Measurements from ENCODE around the gene DNAI2. TPM values are rescaled to one million over a fixed set of nuclear protein-coding genes. Genes with fewer than 3 reads are reported as not detected.

DNAI2 gene
- total RNA-seq, 1 experiment from 2014 or later = not detected

DNA sequence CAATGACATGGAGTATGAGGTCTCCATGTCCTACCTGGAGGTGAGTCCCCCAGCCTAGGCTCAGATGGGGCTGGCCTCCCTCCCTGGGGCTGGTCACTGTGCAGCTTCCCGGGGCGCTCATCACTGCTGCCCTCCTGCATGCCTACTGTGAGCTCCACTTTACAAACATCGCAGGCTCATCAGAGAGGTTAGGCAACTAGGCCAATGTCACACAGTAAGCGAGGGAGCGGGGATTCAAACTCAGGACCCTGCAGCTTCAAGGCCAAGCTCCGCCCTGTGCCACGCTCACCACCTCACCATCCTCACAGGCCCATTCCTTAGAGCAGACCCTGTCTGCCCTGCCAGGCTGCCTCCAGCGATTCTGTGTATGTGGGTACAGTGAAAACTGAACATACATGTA is 69.1 kb downstream of the DNAI2 start:
- DNase-seq = no peak
- Histone ChIP-seq H3K36me3 (replicated peaks; ENCODE audit: control insufficient read depth, insufficient read depth, low read length) (no peaks in the 10 kb centered on the region), H3K4me3 (ENCODE audit: insufficient read depth, low read depth, low read length) (no peak overlapping the region), H3K27me3 (ENCODE audit: control insufficient read depth, insufficient read depth, low read length) (no peaks in the 10 kb centered on the region)

DNA sequence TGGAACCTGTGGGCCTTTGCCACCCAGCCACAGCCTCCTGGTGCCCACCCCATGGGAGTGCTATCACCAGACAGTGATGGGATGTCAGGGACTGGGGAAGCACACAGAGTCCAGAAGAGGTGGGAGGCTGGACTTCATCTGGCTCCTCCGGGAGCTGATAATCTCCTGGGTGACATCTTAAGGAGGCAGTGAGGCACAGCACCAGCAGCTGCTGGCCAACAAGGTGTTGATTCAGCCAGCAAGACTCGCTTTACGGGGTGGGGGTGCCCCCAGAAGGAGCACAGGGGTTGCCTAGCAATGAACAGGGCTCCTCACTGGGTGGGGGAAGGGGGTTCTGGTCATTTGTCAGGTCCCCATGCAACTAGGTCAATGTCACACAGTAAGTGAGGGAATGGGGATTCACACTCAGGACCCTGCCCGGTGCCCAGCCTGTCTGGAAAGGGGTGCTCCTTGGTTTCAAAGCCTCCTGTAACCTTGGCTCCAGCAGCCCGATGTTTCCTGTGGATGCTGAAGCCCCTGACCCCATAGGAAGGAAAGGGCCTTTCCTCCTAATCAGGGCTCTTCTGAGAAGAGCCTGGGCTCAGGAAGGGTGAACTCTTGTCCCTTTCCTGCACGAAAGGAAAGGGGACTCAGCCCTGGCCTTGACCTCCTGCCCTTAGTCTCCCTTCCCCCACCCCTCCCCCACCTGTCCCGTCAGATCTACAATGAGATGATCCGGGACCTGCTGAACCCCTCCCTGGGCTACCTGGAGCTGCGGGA is 69.7 kb downstream of the DNAI2 start:
- no peak for DNase-seq
- Histone ChIP-seq H3K27me3 (ENCODE audit: control insufficient read depth, insufficient read depth, low read length) (no peaks in the 10 kb centered on the region), H3K4me3 (ENCODE audit: insufficient read depth, low read depth, low read length) (no peak overlapping the region), H3K36me3 (replicated peaks; ENCODE audit: control insufficient read depth, insufficient read depth, low read length) (no peaks in the 10 kb centered on the region)

DNA sequence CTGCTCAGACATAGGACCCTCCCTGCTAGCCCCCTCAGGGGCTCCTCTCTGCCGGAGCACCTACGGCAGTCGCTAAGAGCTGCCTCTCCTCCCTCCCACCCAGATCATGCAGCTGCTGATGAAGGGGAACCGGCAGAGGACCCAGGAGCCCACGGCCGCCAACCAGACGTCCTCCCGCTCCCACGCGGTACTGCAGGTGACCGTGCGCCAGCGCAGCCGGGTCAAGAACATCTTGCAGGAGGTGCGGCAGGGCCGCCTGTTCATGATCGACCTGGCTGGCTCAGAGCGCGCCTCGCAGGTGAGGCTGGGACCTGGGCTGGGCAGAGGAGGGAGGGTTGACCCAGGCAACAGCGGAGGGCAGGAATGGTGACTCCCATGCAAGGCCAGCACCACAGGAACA is 70.6 kb downstream of the DNAI2 start:
- no peak overlapping the region for H3K4me3 ChIP-seq (ENCODE audit: insufficient read depth, low read depth, low read length)
- no peaks in the 10 kb centered on the region for H3K27me3 ChIP-seq (ENCODE audit: control insufficient read depth, insufficient read depth, low read length)
- peak; percentile 66 for DNase-seq
- no peaks in the 10 kb centered on the region for H3K36me3 ChIP-seq (replicated peaks; ENCODE audit: control insufficient read depth, insufficient read depth, low read length)

DNA sequence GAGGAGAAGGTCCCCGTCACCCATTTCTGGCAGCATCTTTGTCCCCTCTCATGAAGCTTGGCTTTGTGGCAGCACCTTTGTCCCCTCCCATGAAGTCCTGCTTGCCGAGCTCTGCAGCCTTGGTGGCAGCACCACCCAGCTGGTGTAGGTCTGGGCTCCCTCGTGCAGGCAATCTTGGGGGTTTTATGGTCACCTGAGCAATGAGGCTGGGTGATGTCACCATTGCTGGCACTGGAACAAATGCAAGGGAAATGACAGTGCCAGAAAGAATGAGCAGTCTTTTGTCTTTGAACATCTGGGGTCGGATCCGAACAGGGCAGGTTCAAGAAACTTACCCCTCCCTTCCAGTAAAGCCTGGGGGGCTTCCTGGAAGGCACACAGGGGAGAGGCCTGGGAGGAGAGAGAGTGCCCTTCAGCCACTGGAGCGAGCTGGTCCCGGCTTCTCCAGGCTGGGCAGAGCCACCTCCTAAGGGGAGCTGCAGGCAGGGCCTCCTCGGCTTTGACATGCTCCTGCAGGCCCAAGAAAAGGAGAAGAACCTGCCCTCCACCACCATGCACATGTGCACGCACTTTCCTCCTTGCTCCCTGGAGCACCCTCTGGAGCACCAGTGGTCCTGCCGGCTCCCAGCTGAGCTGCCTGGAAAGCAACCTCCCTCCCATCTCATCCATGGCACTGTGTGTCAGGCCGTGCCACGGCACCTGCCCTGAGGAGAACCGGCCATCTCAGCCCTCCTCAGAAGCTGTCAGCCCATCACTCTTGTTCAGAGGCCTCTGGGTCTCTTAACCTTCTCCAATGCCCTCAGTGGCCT is 71.6 kb downstream of the DNAI2 start:
- DNase-seq = no peak
- H3K36me3 ChIP-seq (replicated peaks; ENCODE audit: control insufficient read depth, insufficient read depth, low read length) = no peaks in the 10 kb centered on the region
- no peak overlapping the region for H3K4me3 ChIP-seq (ENCODE audit: insufficient read depth, low read depth, low read length)
- peaks cover under 1% of the 10 kb centered on the region; the same call in 1 of the 2 replicates for H3K27me3 ChIP-seq (ENCODE audit: control insufficient read depth, insufficient read depth, low read length)

DNA sequence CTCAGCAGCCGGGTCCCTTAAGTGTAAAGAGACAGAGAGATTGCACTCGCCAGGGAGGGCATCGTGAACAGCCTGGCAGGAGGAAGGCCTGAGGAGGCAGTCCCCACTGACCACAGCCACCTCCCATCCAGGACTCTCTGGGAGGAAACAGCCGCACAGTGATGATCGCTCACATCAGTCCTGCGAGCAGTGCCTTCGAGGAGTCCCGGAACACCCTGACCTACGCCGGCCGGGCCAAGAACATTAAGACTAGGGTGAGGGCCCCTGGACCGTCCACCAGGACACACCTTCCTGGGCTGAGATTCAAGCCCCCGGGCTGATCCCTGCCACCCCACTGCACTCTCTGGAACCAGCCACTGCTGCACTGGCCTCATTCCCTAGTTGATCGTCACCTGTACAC is 73.6 kb downstream of the DNAI2 start:
- H3K4me3 ChIP-seq (ENCODE audit: insufficient read depth, low read depth, low read length) = no peak overlapping the region
- no peaks in the 10 kb centered on the region for H3K36me3 ChIP-seq (replicated peaks; ENCODE audit: control insufficient read depth, insufficient read depth, low read length)
- H3K27me3 ChIP-seq (ENCODE audit: control insufficient read depth, insufficient read depth, low read length) = peaks cover 21% of the 10 kb centered on the region
- DNase-seq = no peak

DNA sequence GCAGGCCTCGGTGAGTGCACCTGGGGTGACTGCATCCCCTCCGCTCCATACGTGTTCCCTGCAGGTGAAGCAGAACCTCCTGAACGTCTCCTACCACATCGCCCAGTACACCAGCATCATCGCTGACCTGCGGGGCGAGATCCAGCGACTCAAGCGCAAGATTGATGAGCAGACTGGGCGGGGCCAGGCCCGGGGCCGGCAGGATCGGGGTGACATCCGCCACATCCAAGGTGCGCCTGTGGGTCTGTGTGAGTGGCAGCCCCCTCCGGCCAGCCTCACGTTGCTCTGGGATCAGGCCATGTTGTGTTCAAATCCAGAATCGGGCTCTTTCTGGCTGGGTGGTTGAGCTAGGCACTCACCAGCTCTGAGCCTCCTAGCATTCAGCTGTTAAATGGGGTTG is 75.1 kb downstream of the DNAI2 start:
- Histone ChIP-seq H3K4me3 (ENCODE audit: insufficient read depth, low read depth, low read length) (no peak overlapping the region), H3K27me3 (ENCODE audit: control insufficient read depth, insufficient read depth, low read length) (peaks cover 30% of the 10 kb centered on the region), H3K36me3 (replicated peaks; ENCODE audit: control insufficient read depth, insufficient read depth, low read length) (no peaks in the 10 kb centered on the region)
- DNase-seq = no peak

DNA sequence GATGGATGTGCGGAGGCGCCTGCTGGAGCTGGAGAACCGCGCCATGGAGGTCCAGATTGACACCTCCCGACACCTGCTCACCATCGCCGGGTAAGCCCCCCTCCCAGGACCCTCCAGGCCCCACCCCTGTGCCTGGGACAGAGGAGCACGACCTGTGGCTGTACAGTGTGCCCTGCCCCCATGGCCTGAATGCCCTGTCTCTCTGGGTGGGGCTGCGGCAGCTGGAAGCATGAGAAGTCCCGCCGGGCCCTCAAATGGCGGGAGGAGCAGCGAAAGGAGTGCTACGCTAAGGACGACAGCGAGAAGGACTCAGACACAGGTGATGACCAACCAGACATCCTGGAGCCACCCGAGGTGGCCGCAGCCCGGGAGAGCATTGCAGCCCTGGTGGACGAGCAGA is 76.5 kb downstream of the DNAI2 start:
- Histone ChIP-seq H3K36me3 (replicated peaks; ENCODE audit: control insufficient read depth, insufficient read depth, low read length) (no peaks in the 10 kb centered on the region), H3K4me3 (ENCODE audit: insufficient read depth, low read depth, low read length) (no peak overlapping the region), H3K27me3 (ENCODE audit: control insufficient read depth, insufficient read depth, low read length) (peaks cover 30% of the 10 kb centered on the region)
- DNase-seq = no peak

DNA sequence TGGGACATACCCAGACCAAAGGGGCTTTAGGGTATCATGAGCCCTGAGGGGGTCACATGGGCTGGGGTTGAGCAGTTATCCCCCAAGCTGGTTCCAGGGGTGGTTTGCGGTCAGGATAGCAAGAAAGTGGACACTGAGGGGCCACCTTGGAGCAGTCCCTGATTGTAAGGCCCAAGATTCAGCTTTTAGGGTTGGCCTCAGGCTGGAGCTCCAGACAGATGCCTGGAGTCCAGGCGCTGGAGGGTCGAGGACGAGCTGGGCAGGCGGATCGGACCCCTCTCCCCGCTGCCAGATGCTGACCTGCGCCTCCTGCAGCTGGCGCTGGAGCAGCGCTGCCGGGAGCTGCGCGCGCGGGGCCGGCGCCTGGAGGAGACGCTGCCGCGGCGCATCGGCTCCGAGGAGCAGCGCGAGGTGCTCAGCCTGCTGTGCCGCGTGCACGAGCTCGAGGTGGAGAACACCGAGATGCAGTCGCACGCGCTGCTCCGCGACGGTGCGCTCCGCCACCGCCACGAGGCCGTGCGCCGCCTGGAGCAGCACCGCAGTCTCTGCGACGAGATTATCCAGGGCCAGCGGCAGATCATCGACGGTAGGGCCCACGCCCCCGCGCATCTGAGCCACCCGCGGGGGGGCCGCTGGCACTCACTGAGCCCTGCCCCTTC is 77.6 kb downstream of the DNAI2 start:
- Histone ChIP-seq H3K27me3 (ENCODE audit: control insufficient read depth, insufficient read depth, low read length) (peaks cover 34% of the 10 kb centered on the region), H3K4me3 (ENCODE audit: insufficient read depth, low read depth, low read length) (peak overlapping the region; percentile 28), H3K36me3 (replicated peaks; ENCODE audit: control insufficient read depth, insufficient read depth, low read length) (no peaks in the 10 kb centered on the region)
- peak; percentile 95 for DNase-seq

DNA sequence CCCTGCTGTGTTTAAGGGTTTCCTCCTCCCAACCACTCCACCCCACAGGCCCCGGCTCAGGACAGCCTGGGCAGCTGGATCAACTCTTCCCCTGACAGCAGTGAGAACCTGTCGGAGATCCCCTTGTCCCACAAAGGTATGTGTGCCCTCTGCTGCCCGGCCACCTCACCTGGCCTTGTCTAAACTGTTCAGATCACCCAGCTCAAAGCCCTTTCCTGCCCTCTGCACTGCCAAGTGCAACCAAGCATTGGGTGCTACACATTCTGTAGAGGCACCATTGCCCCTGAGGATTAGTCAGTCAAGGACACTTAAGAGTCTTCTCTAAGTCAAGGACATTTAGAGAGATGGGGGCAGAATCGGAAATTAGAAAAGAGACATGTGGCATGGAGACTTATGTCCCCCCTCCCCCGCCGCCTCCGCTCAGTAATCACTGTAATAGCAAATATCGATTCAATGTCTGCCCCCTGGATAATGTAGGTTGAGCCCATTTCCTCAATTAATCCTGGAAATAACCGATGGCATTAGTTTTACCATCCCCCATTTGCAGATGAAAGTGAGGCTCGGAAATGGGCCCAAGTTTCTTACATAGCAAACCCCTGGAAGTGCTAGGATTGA is 79.5 kb downstream of the DNAI2 start:
- Histone ChIP-seq H3K36me3 (replicated peaks; ENCODE audit: control insufficient read depth, insufficient read depth, low read length) (no peaks in the 10 kb centered on the region), H3K4me3 (ENCODE audit: insufficient read depth, low read depth, low read length) (no peak overlapping the region), H3K27me3 (ENCODE audit: control insufficient read depth, insufficient read depth, low read length) (peaks cover 40% of the 10 kb centered on the region)
- DNase-seq = no peak

DNA sequence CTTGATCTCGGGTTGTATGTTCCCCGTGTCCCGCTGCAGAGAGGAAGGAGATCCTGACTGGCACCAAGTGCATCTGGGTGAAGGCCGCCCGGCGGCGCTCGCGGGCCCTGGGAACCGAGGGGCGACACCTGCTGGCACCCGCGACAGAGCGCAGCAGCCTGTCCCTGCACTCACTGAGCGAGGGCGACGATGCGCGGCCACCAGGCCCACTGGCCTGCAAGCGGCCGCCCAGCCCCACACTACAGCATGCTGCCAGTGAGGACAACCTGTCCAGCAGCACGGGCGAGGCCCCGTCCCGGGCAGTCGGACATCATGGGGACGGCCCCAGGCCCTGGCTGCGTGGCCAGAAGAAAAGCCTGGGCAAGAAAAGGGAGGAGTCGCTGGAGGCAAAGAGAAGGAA is 80.1 kb downstream of the DNAI2 start:
- peak; percentile 96 for DNase-seq
- no peak overlapping the region for H3K4me3 ChIP-seq (ENCODE audit: insufficient read depth, low read depth, low read length)
- H3K27me3 ChIP-seq (ENCODE audit: control insufficient read depth, insufficient read depth, low read length) = peaks cover 40% of the 10 kb centered on the region
- no peaks in the 10 kb centered on the region for H3K36me3 ChIP-seq (replicated peaks; ENCODE audit: control insufficient read depth, insufficient read depth, low read length)

DNA sequence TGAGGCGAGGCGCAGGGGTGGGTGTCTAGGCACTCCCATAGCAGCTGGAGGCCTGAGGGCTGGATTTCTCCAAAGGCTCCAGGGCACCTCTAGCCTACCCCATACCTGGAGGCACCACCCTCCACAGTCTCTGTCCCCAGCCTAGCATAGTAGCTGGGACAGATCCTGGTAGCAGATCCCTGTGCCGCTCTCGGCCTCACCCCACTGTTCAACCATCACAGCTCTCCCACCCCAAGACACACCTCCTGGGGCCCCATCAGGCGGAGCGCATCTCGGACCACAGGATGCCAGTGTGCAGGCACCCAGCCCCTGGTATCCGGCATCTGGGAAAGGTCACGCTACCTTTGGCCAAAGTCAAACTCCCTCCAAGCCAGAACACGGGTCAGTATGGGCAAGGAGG is 80.5 kb downstream of the DNAI2 start:
- peaks cover 40% of the 10 kb centered on the region for H3K27me3 ChIP-seq (ENCODE audit: control insufficient read depth, insufficient read depth, low read length)
- H3K36me3 ChIP-seq (replicated peaks; ENCODE audit: control insufficient read depth, insufficient read depth, low read length) = no peaks in the 10 kb centered on the region
- DNase-seq = no peak
- H3K4me3 ChIP-seq (ENCODE audit: insufficient read depth, low read depth, low read length) = no peak overlapping the region

DNA sequence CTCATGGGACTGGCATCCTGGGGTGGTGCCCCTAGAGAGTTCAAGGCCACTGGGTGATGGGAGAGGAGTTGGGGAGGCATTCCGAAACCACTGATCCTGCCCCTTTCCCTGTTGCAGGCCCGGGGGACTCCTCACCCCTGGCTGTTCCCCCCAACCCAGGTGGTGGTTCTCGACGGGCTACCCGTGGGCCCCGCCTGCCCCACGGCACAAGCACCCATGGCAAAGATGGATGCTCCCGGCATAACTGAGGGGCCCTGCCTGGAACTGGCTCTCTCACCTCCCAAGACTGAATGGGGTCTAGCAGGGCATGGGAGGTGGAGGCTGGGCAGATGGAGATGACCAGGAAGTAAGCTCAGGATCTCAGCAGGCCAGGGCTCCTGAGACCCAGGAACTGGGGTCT is 81.0 kb downstream of the DNAI2 start:
- Histone ChIP-seq H3K4me3 (ENCODE audit: insufficient read depth, low read depth, low read length) (no peak overlapping the region), H3K36me3 (replicated peaks; ENCODE audit: control insufficient read depth, insufficient read depth, low read length) (no peaks in the 10 kb centered on the region), H3K27me3 (ENCODE audit: control insufficient read depth, insufficient read depth, low read length) (peaks cover 40% of the 10 kb centered on the region)
- DNase-seq = no peak

DNA sequence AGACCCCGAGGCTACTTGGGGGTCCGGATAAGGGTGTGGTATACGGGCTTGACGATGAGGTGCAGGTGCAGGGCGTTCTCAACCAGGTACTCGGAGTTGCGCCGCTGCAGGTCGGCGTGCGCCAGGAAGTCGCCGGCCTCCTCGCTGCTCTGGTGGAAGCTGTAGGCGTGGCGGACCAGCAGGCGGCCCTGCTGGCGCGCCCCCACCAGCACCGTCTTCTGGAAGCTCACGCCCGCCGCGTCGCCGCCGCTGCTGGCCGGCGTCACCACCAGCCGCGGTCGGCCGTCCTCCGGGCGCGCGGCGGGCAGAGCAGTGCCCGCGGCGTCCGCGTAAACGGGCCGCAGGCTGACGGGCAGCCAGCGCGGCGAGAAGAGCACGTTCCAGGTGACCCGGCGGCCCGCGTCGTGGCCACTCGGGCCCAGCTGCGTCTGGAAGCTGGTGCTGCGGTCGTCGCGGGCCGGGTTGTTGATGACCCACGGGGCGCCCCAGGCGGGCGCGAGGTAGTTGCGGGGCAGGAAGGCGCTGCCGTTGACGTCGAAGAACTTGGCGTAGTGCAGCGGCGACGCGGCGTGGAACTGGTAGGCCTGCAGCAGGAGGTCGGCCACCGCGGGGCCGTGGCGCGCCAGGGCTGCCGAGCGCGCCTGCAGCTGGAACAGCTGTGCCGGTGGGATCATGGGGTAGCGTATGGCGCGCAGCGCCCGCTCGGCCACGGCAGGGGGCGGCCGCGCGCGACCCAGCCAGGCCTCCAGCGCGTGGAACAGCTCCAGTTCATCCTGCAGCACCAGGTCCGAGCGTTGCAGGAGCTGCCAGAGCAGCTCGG is 82.8 kb downstream of the DNAI2 start:
- peak; percentile 86 for DNase-seq
- H3K36me3 ChIP-seq (replicated peaks; ENCODE audit: control insufficient read depth, insufficient read depth, low read length) = no peaks in the 10 kb centered on the region
- H3K27me3 ChIP-seq (ENCODE audit: control insufficient read depth, insufficient read depth, low read length) = peaks cover 27% of the 10 kb centered on the region
- peak overlapping the region; percentile 27; the same call in 1 of the 2 replicates for H3K4me3 ChIP-seq (ENCODE audit: insufficient read depth, low read depth, low read length)

DNA sequence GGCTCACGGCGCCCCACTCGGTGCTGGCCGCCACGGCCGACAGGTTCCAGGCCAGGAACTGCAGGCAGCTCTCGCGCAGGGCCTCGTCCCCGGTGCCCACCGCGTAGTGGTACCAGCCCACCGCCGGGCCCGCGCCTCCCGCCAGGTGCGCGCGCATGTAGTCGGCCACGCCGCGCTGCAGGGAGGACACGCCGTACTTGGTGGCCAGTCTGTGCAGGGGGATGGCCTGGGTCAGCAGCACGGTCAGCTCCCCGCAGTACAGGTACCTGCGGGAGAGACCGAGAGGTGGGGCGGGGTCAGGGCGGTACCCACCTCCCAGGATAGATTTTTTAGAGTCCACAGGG is 83.4 kb downstream of the DNAI2 start:
- no peaks in the 10 kb centered on the region for H3K36me3 ChIP-seq (replicated peaks; ENCODE audit: control insufficient read depth, insufficient read depth, low read length)
- H3K4me3 ChIP-seq (ENCODE audit: insufficient read depth, low read depth, low read length) = peak overlapping the region; percentile 27; the same call in 1 of the 2 replicates
- no peak for DNase-seq
- H3K27me3 ChIP-seq (ENCODE audit: control insufficient read depth, insufficient read depth, low read length) = peaks cover 21% of the 10 kb centered on the region
